K562 (cell line): Measurements from ENCODE around the gene NFS1. TPM values are rescaled to one million over a fixed set of nuclear protein-coding genes. Genes with fewer than 3 reads are reported as not detected.

Source experiments
- ATAC-seq: fragments of 200-7000 bp; cut with Tn5 transposase; 3 replicates; pipeline ENCODE4 v1.9.1; 2020; ENCODE audit warnings: moderate library complexity
- BruUV-seq: library from RNA; stranded (reverse); fragments of 400-500 nt; replicated peaks from 2 replicates; lab custom pipeline; 2021; lab: Mats Ljungman, UMichigan
- CTCF ChIA-PET: fragments of 300-600 bp; formaldehyde crosslinking; extraction: SDS; loops from one replicate; lab custom pipeline; 2021; ENCODE audit warnings: low intra/inter-chr PET ratio; lab: Yijun Ruan, JAX
- POLR2A ChIA-PET: fragments of 300-600, 350-650 bp; sonication (Branson Sonifier 250); formaldehyde crosslinking; extraction: SDS; loops from one replicate; lab custom pipeline; 2021; ENCODE audit warnings: antibody characterized with exemption, inconsistent platforms; lab: Yijun Ruan, JAX
- DNase-seq, 4 experiments: peaks; one replicate each; pipeline versions ENCODE4 v3.0.0 to v3.0.0-alpha.2; 2011 to 2018; ENCODE audit warnings: low spot score in 3 of 4, mixed read lengths in 3 of 4; ENCODE audit errors: extremely low read depth in 1 of 4
- FAIRE-seq: peaks from 2 replicates; lab custom pipeline; 2011; peaks lifted over from hg19 to GRCh38; lab: Jason Lieb, UNC
- H2AFZ ChIP-seq: 2 replicates; pipeline ENCODE4 v1.6.0; 2011; ENCODE audit warnings: low read depth, low read length, control low read depth, inconsistent platforms
- H3K27ac ChIP-seq: fragments of 200-600 bp; 3 replicates; pipeline ENCODE4 v1.8.0; 2011; ENCODE audit warnings: low read depth, mild to moderate bottlenecking, control low read depth, inconsistent platforms, low read length, moderate library complexity, mixed read lengths; ENCODE audit errors: extremely low read depth
- H3K27me3 ChIP-seq, 2 experiments: fragments of 300-600 bp in 1 of 2; 2 replicates in 1 of 2; 3 replicates in 1 of 2; pipeline versions ENCODE4 v1.6.0 to v1.8.0; 2011; ENCODE audit warnings: inconsistent platforms in 2 of 2, low read length in 2 of 2, mild to moderate bottlenecking in 1 of 2, mixed read lengths in 1 of 2, moderate library complexity in 1 of 2; ENCODE audit not compliant: control insufficient read depth in 2 of 2, insufficient read depth in 2 of 2
- H3K36me3 ChIP-seq: fragments of 300-600 bp; 3 replicates; pipeline ENCODE4 v1.8.0; 2011; ENCODE audit warnings: mild to moderate bottlenecking, low read length, inconsistent platforms; ENCODE audit not compliant: control insufficient read depth, insufficient read depth
- H3K4me1 ChIP-seq, 2 experiments: fragments of 200-600 bp in 1 of 2; replicated peaks in 1 of 2; 2 replicates in 1 of 2; 3 replicates in 1 of 2; pipeline versions ENCODE4 v1.5.1 to v1.8.0; 2011; ENCODE audit warnings: inconsistent platforms in 2 of 2, low read length in 2 of 2, mild to moderate bottlenecking in 1 of 2, mixed read lengths in 1 of 2, moderate library complexity in 1 of 2; ENCODE audit not compliant: control insufficient read depth in 2 of 2, insufficient read depth in 2 of 2
- H3K4me2 ChIP-seq: 2 replicates; pipeline ENCODE4 v1.6.1; 2011; ENCODE audit warnings: low read length, control low read depth, inconsistent platforms, mixed read lengths; ENCODE audit not compliant: insufficient read depth
- H3K4me3 ChIP-seq: fragments of 200-600 bp; sonication (generic), shearing (Covaris generic); 2 replicates; pipeline ENCODE4 v1.5.1; 2016; ENCODE audit warnings: control low read depth, inconsistent platforms
- H3K79me2 ChIP-seq: fragments of 200-600 bp; 3 replicates; pipeline ENCODE4 v1.8.0; 2011; ENCODE audit warnings: low read length, inconsistent platforms; ENCODE audit not compliant: control insufficient read depth, insufficient read depth
- H3K9ac ChIP-seq, 2 experiments: 2 replicates each; pipeline versions ENCODE4 v1.6.0 to v1.6.1; 2011; ENCODE audit warnings: low read depth in 2 of 2, low read length in 2 of 2, control low read depth in 1 of 2, inconsistent platforms in 1 of 2, mild to moderate bottlenecking in 1 of 2, mixed read lengths in 1 of 2; ENCODE audit not compliant: insufficient read depth in 1 of 2
- H3K9me1 ChIP-seq: one replicate; pipeline ENCODE4 v1.6.0; 2011; ENCODE audit warnings: inconsistent platforms, mild to moderate bottlenecking, low read length, moderate library complexity; ENCODE audit not compliant: control insufficient read depth, insufficient read depth
- H3K9me3 ChIP-seq: replicated peaks from 2 replicates; pipeline ENCODE4 v1.5.1; 2011; ENCODE audit warnings: low read depth, low read length, inconsistent platforms; ENCODE audit not compliant: control insufficient read depth, insufficient read depth
- H4K20me1 ChIP-seq: replicated peaks from 2 replicates; pipeline ENCODE4 v1.6.1; 2011; ENCODE audit warnings: low read length, inconsistent platforms, mixed read lengths; ENCODE audit not compliant: control insufficient read depth, insufficient read depth
- ATF6 ChIP-seq: sonication (generic); formaldehyde crosslinking; IDR thresholded peaks from 2 replicates; pipeline ENCODE4 v1.4.0; 2020; ENCODE audit warnings: mild to moderate bottlenecking, missing genetic modification reagents
- CBX2 ChIP-seq: fragments of 200-600 bp; sonication (generic); IDR thresholded peaks from one replicate; pipeline ENCODE4 v1.6.1; 2012; ENCODE audit warnings: mild to moderate bottlenecking, low read length, inconsistent platforms; ENCODE audit not compliant: insufficient read depth, poor library complexity, severe bottlenecking
- DPF2 ChIP-seq: fragments of 450-650 bp; IDR thresholded peaks from 2 replicates; pipeline ENCODE4 v1.6.1; 2016
- FOXK2 ChIP-seq, 2 experiments: fragments of 450-650 bp; IDR thresholded peaks in 1 of 2; conservative IDR thresholded peaks in 1 of 2; 2 replicates each; pipeline ENCODE4 v1.6.1; 2016; ENCODE audit warnings: low read depth in 2 of 2, mild to moderate bottlenecking in 1 of 2
- PURB ChIP-seq: sonication (generic); formaldehyde crosslinking; IDR thresholded peaks from 2 replicates; pipeline ENCODE4 v1.9.0; 2021; ENCODE audit warnings: low read depth, mild to moderate bottlenecking, missing genetic modification reagents
- SNIP1 ChIP-seq: fragments of 450-650 bp; IDR thresholded peaks from 2 replicates; pipeline ENCODE4 v1.7.1; 2017; ENCODE audit warnings: low read depth, mild to moderate bottlenecking
- SRF ChIP-seq, 2 experiments: fragments of 250-450, 450-650 bp in 1 of 2; sonication (Bioruptor Pico) in 1 of 2; sonication (generic) in 1 of 2; formaldehyde crosslinking; IDR thresholded peaks; 2 replicates each; pipeline versions ENCODE4 v1.5.0 to v1.5.1; 2020 to 2022; ENCODE audit warnings: mild to moderate bottlenecking in 1 of 2, missing genetic modification reagents in 1 of 2
- ZBED1 ChIP-seq: IDR thresholded peaks from 2 replicates; pipeline ENCODE4 v1.6.1; 2014
- ZFP30 ChIP-seq: fragments of 250-450 bp; sonication (Bioruptor Pico); IDR thresholded peaks from 2 replicates; pipeline ENCODE4 v1.8.0; 2022; ENCODE audit warnings: moderate library complexity, mild to moderate bottlenecking, inconsistent platforms, borderline replicate concordance
- ZNF184 ChIP-seq: sonication (generic); formaldehyde crosslinking; IDR thresholded peaks from 2 replicates; pipeline ENCODE4 v1.5.0; 2020; ENCODE audit warnings: missing genetic modification reagents
- ZNF384 ChIP-seq: IDR thresholded peaks from 2 replicates; pipeline ENCODE4 v1.6.1; 2012; ENCODE audit warnings: low read depth, low read length, improper control_type of control experiment
- ZNF589 ChIP-seq: fragments of 200-800 bp; sonication (Bioruptor generic); IDR thresholded peaks from 2 replicates; pipeline ENCODE4 v1.6.1; 2016; ENCODE audit warnings: low read depth, missing genetic modification characterization, missing compliant biosample characterization
- WGBS: fragments of 100-300 bp; shearing (Covaris generic); methylation state at CpG from one replicate; pipeline ENCODE4 v1.1.6; 2016; ENCODE audit warnings: low coverage, mixed read lengths; ENCODE audit not compliant: insufficient coverage; ENCODE audit errors: missing lambda C conversion rate; 5-methylcytosine and 5-hydroxymethylcytosine counted together
- in situ Hi-C: fragments of 300-500 bp; cut with MboI; formaldehyde crosslinking; loops from 4 replicates; pipeline ENCODE4 v1.15.0; 2018; ENCODE audit warnings: inconsistent platforms, mixed read lengths
- intact Hi-C: fragments of 100-400 bp; cut with micrococcal nuclease; formaldehyde crosslinking; loops from 2 replicates; pipeline ENCODE4 v1.14.2; 2022
- polyA plus RNA-seq, 8 experiments: library from polyadenylated mRNA; depleted of rRNA in 4 of 8; stranded (reverse) in 5 of 8; unstranded in 3 of 8; fragments of >200 nt; fragmentation: Nextera tagmentation in 2 of 8; fragmentation: Illumina TruSeq in 1 of 8; extraction: Ambion mirVana in 2 of 8; extraction: Trizol in 1 of 8; gene quantifications; 2 replicates each; pipeline versions ENCODE4 v1.2.1 to v1.2.3, GENCODE V29; 2011 to 2014; ENCODE audit warnings: inconsistent platforms in 1 of 8, missing spikeins in 1 of 8
- total RNA-seq, 7 experiments: library from RNA; depleted of rRNA in 6 of 7; stranded (reverse); fragments of >200 nt in 6 of 7; fragmentation: Illumina TruSeq in 2 of 7; extraction: Trizol in 2 of 7; gene quantifications; 2 replicates each; pipeline versions ENCODE4 v1.2.1 to v1.2.3, GENCODE V29; 2011 to 2021; ENCODE audit warnings: low replicate concordance in 1 of 7
- TF ChIP-seq, protein P1 (sequence below), 2 experiments: fragments of 250-450 bp in 1 of 2; fragments of 450-650 bp in 1 of 2; sonication (Bioruptor Pico) in 1 of 2; IDR thresholded peaks; 2 replicates each; pipeline versions ENCODE4 v1.6.1 to v1.8.0; 2016 to 2021; ENCODE audit warnings: mild to moderate bottlenecking in 2 of 2, moderate library complexity in 2 of 2, missing compliant biosample characterization in 1 of 2, missing genetic modification characterization in 1 of 2
- TF ChIP-seq, protein P2 (sequence below): fragments of 450-650 bp; IDR thresholded peaks from 2 replicates; pipeline ENCODE4 v1.7.0; 2016; ENCODE audit warnings: borderline replicate concordance

The NFS1 gene
- total and polyA plus RNA-seq, 9 of the 15 experiments (the other 6 are each of a cell fraction or from before 2014, with no cell fraction given) = 11.5 to 84.8 (median 47.1) TPM

GRCh38 chr20:35636095-35636494 is 63.1 kb downstream of the NFS1 start:
- DNase-seq (no peak), FAIRE-seq (no peak), ATAC-seq (no peak)
- intact Hi-C loops = no loop called here
- no peak overlapping the region for H2AFZ ChIP-seq
- no peaks in the 10 kb centered on the region for H3K9me1 ChIP-seq
- H3K27ac ChIP-seq = no peak overlapping the region
- no TSS peak for BruUV-seq
- no peaks in the 10 kb centered on the region for H3K9me3 ChIP-seq
- no peak overlapping the region for H3K9ac ChIP-seq
- no peaks in the 10 kb centered on the region for H3K27me3 ChIP-seq
- 63% methylated on average over 2 of the region's 2 CpGs for WGBS
- POLR2A ChIA-PET = interaction anchor here (1.2 to 1.9 kb wide), 2 partner anchors 9 to 16 kb away, joined by 4 to 8 read pairs; no protein-coding TSS in a partner anchor
- CTCF ChIA-PET = no interaction called here
- TF ChIP-seq DPF2 = no peak
- TF ChIP-seq ATF6 (CRISPR knock-in tag) = no peak
- TF ChIP-seq ZBED1 = no peak
- TF ChIP-seq SNIP1 = no peak
- TF ChIP-seq FOXK2 (conservative IDR thresholded peaks at IDR 0.05 in 1 of 2, IDR thresholded peaks at IDR 0.05 in 1 of 2; ENCODE audit: low read depth in 2 of 2) = no peak
- TF ChIP-seq, protein P1, sequence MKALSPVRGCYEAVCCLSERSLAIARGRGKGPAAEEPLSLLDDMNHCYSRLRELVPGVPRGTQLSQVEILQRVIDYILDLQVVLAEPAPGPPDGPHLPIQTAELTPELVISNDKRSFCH (CRISPR knock-in tag; IDR thresholded peaks at IDR 0.05) = no peak
- TF ChIP-seq, protein P1 (tag; IDR thresholded peaks at IDR 0.05) = no peak
- TF ChIP-seq PURB (CRISPR knock-in tag) = no peak
- TF ChIP-seq, protein P2, sequence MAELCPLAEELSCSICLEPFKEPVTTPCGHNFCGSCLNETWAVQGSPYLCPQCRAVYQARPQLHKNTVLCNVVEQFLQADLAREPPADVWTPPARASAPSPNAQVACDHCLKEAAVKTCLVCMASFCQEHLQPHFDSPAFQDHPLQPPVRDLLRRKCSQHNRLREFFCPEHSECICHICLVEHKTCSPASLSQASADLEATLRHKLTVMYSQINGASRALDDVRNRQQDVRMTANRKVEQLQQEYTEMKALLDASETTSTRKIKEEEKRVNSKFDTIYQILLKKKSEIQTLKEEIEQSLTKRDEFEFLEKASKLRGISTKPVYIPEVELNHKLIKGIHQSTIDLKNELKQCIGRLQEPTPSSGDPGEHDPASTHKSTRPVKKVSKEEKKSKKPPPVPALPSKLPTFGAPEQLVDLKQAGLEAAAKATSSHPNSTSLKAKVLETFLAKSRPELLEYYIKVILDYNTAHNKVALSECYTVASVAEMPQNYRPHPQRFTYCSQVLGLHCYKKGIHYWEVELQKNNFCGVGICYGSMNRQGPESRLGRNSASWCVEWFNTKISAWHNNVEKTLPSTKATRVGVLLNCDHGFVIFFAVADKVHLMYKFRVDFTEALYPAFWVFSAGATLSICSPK = no peak
- TF ChIP-seq ZNF184 (CRISPR knock-in tag) = no peak
- no peak for TF ChIP-seq SRF (CRISPR knock-in tag; IDR thresholded peaks at IDR 0.05)
- no peak for TF ChIP-seq ZNF589 (CRISPR knock-in tag)
- TF ChIP-seq ZNF384 = no peak
- TF ChIP-seq ZFP30 (CRISPR knock-in tag) = no peak
- no peak for TF ChIP-seq CBX2
- in situ Hi-C loops = no loop called here
- H3K79me2 ChIP-seq = peaks cover 33% of the 10 kb centered on the region; the same call in 2 of the 3 replicates
- peaks cover 0 to 2% of the 10 kb centered on the region in 2 experiments; a peak in 2 of 5 replicates for H3K4me1 ChIP-seq
- H3K36me3 ChIP-seq = peaks cover 17% of the 10 kb centered on the region; the same call in 2 of the 3 replicates
- H3K4me2 ChIP-seq = no peak overlapping the region
- no peaks in the 10 kb centered on the region for H4K20me1 ChIP-seq
- no peak overlapping the region for H3K4me3 ChIP-seq
